GM12874 (cell line): ENCODE measurements around the gene LITAF.

Experiments used
- CTCF ChIP-seq: IDR thresholded peaks from 2 replicates; pipeline ENCODE4 v1.5.1; 2011; ENCODE audit warnings: low read depth, mild to moderate bottlenecking, control low read depth, low read length, moderate library complexity; ENCODE audit not compliant: insufficient read depth

The LITAF gene

GRCh38 chr16:11502239-11502638 is 84.5 kb downstream of the LITAF start:
- TF ChIP-seq CTCF = no peak

DNA sequence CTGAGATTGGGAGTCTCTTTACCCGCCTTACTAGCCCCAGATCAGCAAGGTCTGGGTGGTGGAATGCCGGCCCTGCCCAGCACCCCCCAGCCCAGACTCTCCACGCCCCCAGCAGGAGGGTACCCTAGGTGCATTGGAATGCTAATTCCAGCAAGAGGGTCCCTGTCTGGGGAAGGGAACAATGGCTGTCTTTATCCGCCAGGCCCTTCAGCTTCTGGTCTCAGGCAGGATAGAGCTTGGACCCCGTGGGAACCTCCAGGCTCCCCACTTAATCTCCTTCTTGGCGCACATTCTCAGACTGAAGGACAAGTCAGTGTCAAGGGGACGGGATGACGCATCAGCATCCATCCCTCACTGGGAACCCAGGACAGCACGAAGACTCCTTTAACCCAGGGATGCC is 85.1 kb downstream of the LITAF start:
- no peak for TF ChIP-seq CTCF

DNA sequence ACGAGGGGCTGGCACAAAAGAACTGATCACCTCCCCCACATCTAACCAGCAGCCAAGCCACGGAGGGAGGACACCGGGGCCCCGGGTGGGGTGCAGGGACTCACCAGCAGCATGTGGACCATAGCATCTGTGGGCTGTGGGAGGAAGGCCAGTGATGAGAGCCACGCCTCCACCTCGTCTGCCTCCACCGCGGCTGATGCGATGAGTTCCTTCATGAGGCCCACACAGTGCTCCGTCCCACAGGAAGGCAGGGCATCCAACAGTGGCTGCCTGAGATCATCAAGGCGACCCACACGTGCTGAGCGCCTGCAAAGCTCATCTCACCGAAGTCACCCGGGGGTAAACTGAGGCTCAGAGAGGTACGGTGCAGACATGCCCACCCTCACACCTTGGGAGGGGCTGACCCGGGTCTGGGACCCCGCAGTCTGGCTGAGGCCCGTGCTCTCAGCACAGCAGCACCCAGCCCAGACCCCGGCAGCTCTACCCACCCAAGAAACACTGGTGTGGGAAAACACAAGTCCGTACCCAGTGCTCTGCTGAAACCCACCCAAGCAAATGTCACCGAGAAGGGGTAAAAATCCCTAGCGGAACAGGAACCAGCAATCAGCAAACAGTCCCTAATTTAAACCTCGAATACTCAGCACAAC is 85.9 kb downstream of the LITAF start:
- no peak for TF ChIP-seq CTCF

DNA sequence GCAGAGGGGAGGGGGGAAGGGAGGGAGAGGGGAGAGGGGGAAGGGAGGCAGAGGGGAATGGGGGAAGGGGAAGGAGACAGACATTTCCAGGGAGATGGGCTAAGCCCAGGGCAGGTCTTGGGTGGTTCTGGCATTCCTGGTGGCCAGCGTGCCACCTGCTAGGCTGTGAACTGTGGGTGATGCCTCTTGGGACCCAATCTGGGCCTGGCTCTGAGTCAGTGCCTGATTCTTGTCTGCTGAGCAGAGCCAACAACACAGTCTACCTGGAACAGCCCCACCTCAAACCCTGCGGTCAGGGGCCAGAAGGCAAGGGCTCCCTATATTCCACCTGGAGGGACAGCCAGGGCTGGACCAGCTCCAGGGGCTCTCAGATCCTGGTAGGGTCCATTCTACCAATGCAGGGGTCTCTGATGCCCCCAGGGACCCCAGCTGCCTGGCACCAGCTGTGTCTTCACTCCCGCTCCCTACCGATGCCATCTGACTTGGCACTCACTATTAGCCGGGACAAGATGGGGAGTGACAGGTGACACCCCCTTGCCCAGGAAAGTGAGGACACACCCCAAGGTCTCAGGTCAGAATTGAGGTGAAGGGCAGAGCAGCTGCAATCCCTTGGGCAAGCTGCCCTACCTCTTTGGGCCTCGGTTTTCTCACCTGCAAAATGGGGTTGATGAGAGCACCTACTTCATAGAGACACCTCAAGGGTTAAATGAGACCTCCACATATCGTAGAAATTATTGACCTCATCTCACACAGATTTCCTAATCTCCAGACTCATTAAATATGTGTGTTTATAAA is 87.2 kb downstream of the LITAF start:
- TF ChIP-seq CTCF = no peak

- no peak for TF ChIP-seq CTCF
These were observed 88.0 kb downstream of the LITAF start for GRCh38 chr16:11498683-11499082.

DNA sequence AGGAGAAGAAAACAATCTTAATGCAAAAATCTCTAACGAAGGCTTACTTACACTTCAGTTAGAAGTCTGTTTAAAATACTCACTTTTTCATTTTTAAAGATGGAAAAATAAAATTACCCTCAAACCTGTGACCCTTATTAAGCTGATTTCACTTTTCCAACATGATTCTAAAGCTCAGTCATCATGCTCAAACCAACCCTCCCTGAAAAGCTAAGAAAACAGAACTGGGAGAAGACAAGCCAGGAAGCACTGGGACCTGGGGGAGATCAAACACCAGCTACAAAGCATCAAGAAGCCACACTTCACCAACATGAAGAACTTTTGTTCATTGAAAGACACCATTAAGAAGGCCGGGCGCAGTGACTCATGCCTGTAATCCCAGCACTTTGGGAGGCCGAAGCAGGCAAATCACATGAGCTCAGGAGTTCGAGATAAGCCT is 88.8 kb downstream of the LITAF start:
- TF ChIP-seq CTCF = no peak
